Measurements from ENCODE around the gene ARTN.

Gene ARTN

DNA sequence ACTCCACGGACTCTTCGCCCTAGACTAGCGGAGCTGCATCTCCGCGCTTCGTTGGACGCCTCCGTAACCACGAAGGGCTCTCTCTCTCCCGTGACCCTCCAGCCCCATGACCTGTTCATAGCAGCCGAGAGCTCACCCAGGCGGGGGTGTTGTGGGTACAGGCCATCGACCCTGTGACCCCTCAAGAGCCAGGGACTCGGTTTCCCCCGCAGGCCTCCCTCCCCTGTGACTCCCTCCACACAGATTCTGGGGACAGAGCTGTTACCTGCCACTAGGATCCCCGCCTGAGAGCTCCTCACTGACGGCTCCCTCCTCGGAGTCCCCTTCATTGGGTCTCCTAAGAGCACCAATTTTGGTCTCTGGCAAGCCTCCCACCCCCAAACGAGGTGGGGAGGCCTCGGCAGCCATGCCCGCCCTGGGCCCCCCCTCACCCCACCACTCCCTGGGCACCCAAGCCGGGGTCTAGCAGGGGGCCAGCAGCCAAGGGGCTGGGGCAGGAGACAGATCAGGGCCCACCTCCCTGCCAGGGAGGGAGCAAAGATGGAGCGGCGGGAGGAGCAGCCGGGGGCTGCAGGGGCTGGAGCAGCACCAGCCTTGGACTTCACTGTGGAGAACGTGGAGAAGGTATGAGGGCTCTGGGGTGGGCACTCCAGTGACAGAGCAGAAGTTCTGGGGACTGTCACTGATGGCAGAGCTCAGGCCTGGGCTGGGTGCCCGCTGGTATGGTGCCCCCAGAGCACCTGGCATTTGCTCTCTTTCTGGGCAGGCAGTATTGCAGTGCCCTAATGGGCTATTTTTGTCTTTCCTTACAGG, 13.7 kb downstream of the ARTN start:
- peaks cover 11% of the 10 kb centered on the region; the same call in 1 of the 2 replicates for H3K36me3 ChIP-seq (ENCODE audit: insufficient read depth, low read length)
- H2AFZ ChIP-seq (ENCODE audit: low read length), result no peak overlapping the region
- peak overlapping the region; percentile 82 for H3K4me2 ChIP-seq (ENCODE audit: low read length)
- peak overlapping the region; percentile 85 for H3K4me3 ChIP-seq (ENCODE audit: low read depth, low read length, poor library complexity, severe bottlenecking)
- no peaks in the 10 kb centered on the region for H3K9me3 ChIP-seq (ENCODE audit: low read length)
- no peak for TF ChIP-seq EZH2 (IDR thresholded peaks at IDR 0.05; ENCODE audit: borderline replicate concordance, low read length)
- TF ChIP-seq, protein P1, sequence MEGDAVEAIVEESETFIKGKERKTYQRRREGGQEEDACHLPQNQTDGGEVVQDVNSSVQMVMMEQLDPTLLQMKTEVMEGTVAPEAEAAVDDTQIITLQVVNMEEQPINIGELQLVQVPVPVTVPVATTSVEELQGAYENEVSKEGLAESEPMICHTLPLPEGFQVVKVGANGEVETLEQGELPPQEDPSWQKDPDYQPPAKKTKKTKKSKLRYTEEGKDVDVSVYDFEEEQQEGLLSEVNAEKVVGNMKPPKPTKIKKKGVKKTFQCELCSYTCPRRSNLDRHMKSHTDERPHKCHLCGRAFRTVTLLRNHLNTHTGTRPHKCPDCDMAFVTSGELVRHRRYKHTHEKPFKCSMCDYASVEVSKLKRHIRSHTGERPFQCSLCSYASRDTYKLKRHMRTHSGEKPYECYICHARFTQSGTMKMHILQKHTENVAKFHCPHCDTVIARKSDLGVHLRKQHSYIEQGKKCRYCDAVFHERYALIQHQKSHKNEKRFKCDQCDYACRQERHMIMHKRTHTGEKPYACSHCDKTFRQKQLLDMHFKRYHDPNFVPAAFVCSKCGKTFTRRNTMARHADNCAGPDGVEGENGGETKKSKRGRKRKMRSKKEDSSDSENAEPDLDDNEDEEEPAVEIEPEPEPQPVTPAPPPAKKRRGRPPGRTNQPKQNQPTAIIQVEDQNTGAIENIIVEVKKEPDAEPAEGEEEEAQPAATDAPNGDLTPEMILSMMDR (IDR thresholded peaks at IDR 0.05; ENCODE audit: low read length), result no peak
- H3K9ac ChIP-seq (ENCODE audit: low read length), result peak overlapping the region; percentile 90
- H3F3A ChIP-seq (ENCODE audit: insufficient read depth, low read length), result no peaks in the 10 kb centered on the region
- H3K9me2 ChIP-seq (ENCODE audit: low read depth, low read length), result no peaks in the 10 kb centered on the region
- H3K4me1 ChIP-seq (ENCODE audit: insufficient read depth, low read length, severe bottlenecking), result peaks cover 31% of the 10 kb centered on the region
- H4K20me1 ChIP-seq (ENCODE audit: insufficient read depth, low read length), result no peaks in the 10 kb centered on the region
- peak overlapping the region; percentile 71 for H3K27ac ChIP-seq (ENCODE audit: low read depth, low read length, poor library complexity, severe bottlenecking)
- H3K27me3 ChIP-seq (ENCODE audit: insufficient read depth, low read length), result no peaks in the 10 kb centered on the region
- H3K79me2 ChIP-seq (ENCODE audit: insufficient read depth, low read length), result no peaks in the 10 kb centered on the region

DNA sequence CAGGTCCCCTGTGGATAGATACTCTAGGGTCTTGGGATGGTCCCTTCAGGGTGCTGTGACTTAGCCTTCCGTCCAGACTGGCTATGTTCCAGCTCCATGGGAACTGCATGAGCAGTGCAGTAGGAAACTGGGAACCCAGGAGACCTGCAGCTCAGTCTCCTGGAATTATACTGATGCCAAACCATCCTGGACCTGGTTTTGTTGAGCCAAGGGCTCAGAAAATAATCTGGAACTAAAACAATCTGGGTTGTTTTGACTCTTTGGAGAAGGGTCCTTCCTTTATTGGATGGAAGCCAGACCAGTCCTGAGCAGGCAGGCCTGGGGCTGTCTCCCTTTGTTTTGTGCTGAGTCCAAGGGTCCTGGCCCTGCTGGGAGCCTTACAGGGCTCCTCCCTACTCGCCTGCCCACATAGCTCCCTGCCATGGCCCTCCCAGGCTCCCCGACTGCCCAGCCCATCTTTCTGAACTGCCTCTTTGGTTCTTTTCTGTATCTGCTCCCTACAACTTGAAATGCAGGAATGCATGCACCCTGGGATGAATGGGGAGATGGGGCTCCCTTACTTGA, 14.4 kb downstream of the ARTN start:
- H3K4me2 ChIP-seq (ENCODE audit: low read length), result peak overlapping the region; percentile 82
- no peaks in the 10 kb centered on the region for H3K79me2 ChIP-seq (ENCODE audit: insufficient read depth, low read length)
- no peaks in the 10 kb centered on the region for H3K9me3 ChIP-seq (ENCODE audit: low read length)
- H3K4me1 ChIP-seq (ENCODE audit: insufficient read depth, low read length, severe bottlenecking), result peaks cover 31% of the 10 kb centered on the region
- H3F3A ChIP-seq (ENCODE audit: insufficient read depth, low read length), result no peaks in the 10 kb centered on the region
- TF ChIP-seq EZH2 (IDR thresholded peaks at IDR 0.05; ENCODE audit: borderline replicate concordance, low read length), result no peak
- TF ChIP-seq, protein P1 (IDR thresholded peaks at IDR 0.05; ENCODE audit: low read length), result no peak
- peaks cover 11% of the 10 kb centered on the region; the same call in 1 of the 2 replicates for H3K36me3 ChIP-seq (ENCODE audit: insufficient read depth, low read length)
- peak overlapping the region; percentile 85 for H3K4me3 ChIP-seq (ENCODE audit: low read depth, low read length, poor library complexity, severe bottlenecking)
- no peaks in the 10 kb centered on the region for H4K20me1 ChIP-seq (ENCODE audit: insufficient read depth, low read length)
- H3K9ac ChIP-seq (ENCODE audit: low read length), result peak overlapping the region; percentile 90
- no peaks in the 10 kb centered on the region for H3K27me3 ChIP-seq (ENCODE audit: insufficient read depth, low read length)
- H3K9me2 ChIP-seq (ENCODE audit: low read depth, low read length), result no peaks in the 10 kb centered on the region
- no peak overlapping the region for H2AFZ ChIP-seq (ENCODE audit: low read length)
- no peak overlapping the region for H3K27ac ChIP-seq (ENCODE audit: low read depth, low read length, poor library complexity, severe bottlenecking)

DNA sequence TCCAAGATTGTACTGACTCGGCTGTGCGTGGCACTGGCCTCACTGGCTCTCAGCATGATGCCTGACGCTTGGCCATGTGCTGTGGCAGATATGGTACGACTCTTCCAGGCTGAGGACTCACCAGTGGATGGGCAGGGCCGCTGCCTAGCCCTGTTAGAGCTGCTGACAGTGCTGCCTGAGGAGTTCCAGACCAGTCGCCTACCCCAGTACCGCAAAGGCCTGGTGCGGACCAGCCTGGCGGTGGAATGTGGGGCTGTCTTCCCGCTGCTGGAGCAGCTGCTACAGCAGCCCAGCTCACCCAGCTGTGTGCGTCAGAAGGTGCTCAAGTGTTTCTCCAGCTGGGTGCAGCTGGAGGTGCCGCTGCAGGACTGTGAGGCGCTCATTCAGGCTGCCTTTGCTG, 16.1 kb downstream of the ARTN start:
- Histone ChIP-seq H3K4me3 (ENCODE audit: low read depth, low read length, poor library complexity, severe bottlenecking) (no peak overlapping the region), H2AFZ (ENCODE audit: low read length) (no peak overlapping the region), H3K79me2 (ENCODE audit: insufficient read depth, low read length) (no peaks in the 10 kb centered on the region), H3K4me1 (ENCODE audit: insufficient read depth, low read length, severe bottlenecking) (peaks cover 31% of the 10 kb centered on the region), H3K27ac (ENCODE audit: low read depth, low read length, poor library complexity, severe bottlenecking) (no peak overlapping the region), H3K36me3 (ENCODE audit: insufficient read depth, low read length) (peaks cover 11% of the 10 kb centered on the region; the same call in 1 of the 2 replicates), H3K27me3 (ENCODE audit: insufficient read depth, low read length) (no peaks in the 10 kb centered on the region), H3K4me2 (ENCODE audit: low read length) (no peak overlapping the region), H3K9me2 (ENCODE audit: low read depth, low read length) (no peaks in the 10 kb centered on the region), H3K9me3 (ENCODE audit: low read length) (no peaks in the 10 kb centered on the region), H3F3A (ENCODE audit: insufficient read depth, low read length) (no peaks in the 10 kb centered on the region), H4K20me1 (ENCODE audit: insufficient read depth, low read length) (no peaks in the 10 kb centered on the region), H3K9ac (ENCODE audit: low read length) (no peak overlapping the region)
- TF ChIP-seq EZH2 (IDR thresholded peaks at IDR 0.05; ENCODE audit: borderline replicate concordance, low read length), result no peak
- TF ChIP-seq, protein P1 (IDR thresholded peaks at IDR 0.05; ENCODE audit: low read length), result no peak
